ENCODE results near the gene RGS19. TPM values are rescaled to one million over a fixed set of nuclear protein-coding genes. Genes with fewer than 3 reads are reported as not detected.

The RGS19 gene
- total RNA-seq, 1 experiment from 2014 or later: 32.0 TPM

GRCh38 chr20:64110411-64111068 is 31.2 kb upstream of the RGS19 start:
- H3K36me3 ChIP-seq (ENCODE audit: control insufficient read depth, insufficient read depth, low read length): no peaks in the 10 kb centered on the region
- POLR2A ChIA-PET: no interaction called here
- in situ Hi-C loops (cut with HindIII; ENCODE audit: low pct_unique_long_range_greater_than_20kb, low sequenced_read_pairs): no loop called here
- TF ChIP-seq TCF7L2 (IDR thresholded peaks at IDR 0.05; ENCODE audit: low read depth, low read length) (no peak), POLR2AphosphoS5 (IDR thresholded peaks at IDR 0.05; ENCODE audit: low read depth, low read length) (no peak), SIN3A (IDR thresholded peaks at IDR 0.05; ENCODE audit: borderline replicate concordance, insufficient read depth, low read depth, low read length) (no peak), REST (IDR thresholded peaks at IDR 0.05; ENCODE audit: insufficient read depth in 1 of 2, low read depth in 2 of 2, low read length in 1 of 2) (no peak), CTCF (IDR thresholded peaks at IDR 0.05) (no peak)
- ATAC-seq: no peak
- H3K4me1 ChIP-seq (ENCODE audit: control insufficient read depth, insufficient read depth, low read length): no peaks in the 10 kb centered on the region; the same call in 1 of the 2 replicates
- intact Hi-C loops (cut with micrococcal nuclease; ENCODE audit: unreplicated experiment): no loop called here
- CTCF ChIA-PET: no interaction called here
- BruUV-seq (replicated peaks): no TSS peak
- H3K27me3 ChIP-seq (ENCODE audit: control insufficient read depth, insufficient read depth, low read length): no peaks in the 10 kb centered on the region
- no peaks in the 10 kb centered on the region for H3K9me3 ChIP-seq (ENCODE audit: control insufficient read depth, insufficient read depth, low read depth, low read length)
- no peak overlapping the region for H3K27ac ChIP-seq (ENCODE audit: low read length)
- no peak for DNase-seq (ENCODE audit: low read depth, low spot score)
- H3K4me3 ChIP-seq (ENCODE audit: low read depth in 2 of 2, low read length in 2 of 2): no peak overlapping the region

GRCh38 chr20:64109831-64110391 is 30.6 kb upstream of the RGS19 start:
- in situ Hi-C loops (cut with HindIII; ENCODE audit: low pct_unique_long_range_greater_than_20kb, low sequenced_read_pairs): no loop called here

More at GRCh38 chr20:64109831-64110391, 30.6 kb upstream of the RGS19 start:
- no peak for ATAC-seq
- TF ChIP-seq TCF7L2 (IDR thresholded peaks at IDR 0.05; ENCODE audit: low read depth, low read length) (no peak), CTCF (IDR thresholded peaks at IDR 0.05) (no peak), REST (IDR thresholded peaks at IDR 0.05; ENCODE audit: insufficient read depth in 1 of 2, low read depth in 2 of 2, low read length in 1 of 2) (no peak), POLR2AphosphoS5 (IDR thresholded peaks at IDR 0.05; ENCODE audit: low read depth, low read length) (no peak), SIN3A (IDR thresholded peaks at IDR 0.05; ENCODE audit: borderline replicate concordance, insufficient read depth, low read depth, low read length) (no peak)
- Histone ChIP-seq H3K36me3 (ENCODE audit: control insufficient read depth, insufficient read depth, low read length) (no peaks in the 10 kb centered on the region), H3K27me3 (ENCODE audit: control insufficient read depth, insufficient read depth, low read length) (no peaks in the 10 kb centered on the region), H3K4me1 (ENCODE audit: control insufficient read depth, insufficient read depth, low read length) (no peaks in the 10 kb centered on the region; the same call in 1 of the 2 replicates), H3K9me3 (ENCODE audit: control insufficient read depth, insufficient read depth, low read depth, low read length) (no peaks in the 10 kb centered on the region), H3K27ac (ENCODE audit: low read length) (no peak overlapping the region), H3K4me3 (ENCODE audit: low read depth in 2 of 2, low read length in 2 of 2) (no peak overlapping the region)
- no peak for DNase-seq (ENCODE audit: low read depth, low spot score)
- CTCF ChIA-PET: interaction anchor here (0.7 kb wide), 1 partner anchor 9 kb away, joined by 3 read pairs; no protein-coding TSS in a partner anchor
- BruUV-seq (replicated peaks): no TSS peak
- intact Hi-C loops (cut with micrococcal nuclease; ENCODE audit: unreplicated experiment): no loop called here
- POLR2A ChIA-PET: no interaction called here

All from Panc1 (cell line).